ENCODE results near the gene POU2F3.

GRCh38 chr11:120327311-120327710, 87.4 kb downstream of the POU2F3 start:
- no peak for TF ChIP-seq POLR2A (IDR thresholded peaks at IDR 0.05; ENCODE audit: low read length)
- no peak for TF ChIP-seq GATA1 (IDR thresholded peaks at IDR 0.05; ENCODE audit: low read depth, low read length)

Measured in erythroblast (primary cell).